Measurements from ENCODE around the gene MROH9. TPM values are rescaled to one million over a fixed set of nuclear protein-coding genes. Genes with fewer than 3 reads are reported as not detected.

MROH9 gene
- total RNA-seq, 1 donor from 2014 or later: not detected

GRCh38 chr1:170970256-170970655 is 34.9 kb downstream of the MROH9 start:
- no peak for DNase-seq (ENCODE audit: low spot score)

GRCh38 chr1:170978371-170978910 is 43.1 kb downstream of the MROH9 start:
- no peak for DNase-seq (ENCODE audit: low spot score)

DNA sequence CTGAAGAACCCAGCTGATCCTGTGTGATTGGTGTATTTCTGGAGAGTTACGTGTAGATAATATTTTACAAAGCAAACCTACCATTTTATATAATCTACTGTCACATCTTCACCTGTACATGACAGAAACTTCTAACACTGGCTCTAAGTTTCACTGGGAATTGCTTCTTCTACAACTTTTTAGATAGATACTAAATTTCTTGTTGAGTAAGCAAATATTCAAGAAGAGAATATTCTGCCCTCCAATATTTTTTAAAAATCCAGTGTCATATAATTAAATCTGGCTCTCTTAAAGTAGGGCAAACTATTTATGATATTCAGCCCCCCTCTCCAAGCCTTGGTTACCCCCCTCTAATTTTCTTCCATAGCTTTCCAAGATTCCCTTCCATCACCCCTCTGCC is 50.1 kb downstream of the MROH9 start:
- DNase-seq (ENCODE audit: low spot score): no peak

GRCh38 chr1:170986901-170987300 is 51.6 kb downstream of the MROH9 start:
- DNase-seq (ENCODE audit: low spot score): no peak

DNA sequence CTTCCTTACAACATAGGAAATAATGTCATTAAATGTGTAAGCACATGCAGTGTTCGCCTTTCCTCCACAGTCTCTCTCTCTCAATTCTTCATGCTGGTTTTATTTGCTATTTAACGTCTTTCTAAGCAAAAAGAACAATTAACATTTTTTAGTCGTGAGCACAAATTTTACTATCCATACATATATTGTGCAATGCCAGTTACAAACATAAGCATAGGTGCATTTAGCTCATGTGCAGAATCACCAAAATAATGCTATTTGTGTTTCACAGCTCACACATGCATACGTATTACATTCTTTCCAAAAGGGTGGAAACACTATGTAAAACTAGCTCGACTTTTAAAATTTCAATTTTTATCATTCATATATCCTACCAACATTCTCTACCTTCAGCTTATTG is 52.1 kb downstream of the MROH9 start:
- no peak for DNase-seq (ENCODE audit: low spot score)

GRCh38 chr1:170993151-170993550 is 57.8 kb downstream of the MROH9 start:
- no peak for DNase-seq (ENCODE audit: low spot score)

DNA sequence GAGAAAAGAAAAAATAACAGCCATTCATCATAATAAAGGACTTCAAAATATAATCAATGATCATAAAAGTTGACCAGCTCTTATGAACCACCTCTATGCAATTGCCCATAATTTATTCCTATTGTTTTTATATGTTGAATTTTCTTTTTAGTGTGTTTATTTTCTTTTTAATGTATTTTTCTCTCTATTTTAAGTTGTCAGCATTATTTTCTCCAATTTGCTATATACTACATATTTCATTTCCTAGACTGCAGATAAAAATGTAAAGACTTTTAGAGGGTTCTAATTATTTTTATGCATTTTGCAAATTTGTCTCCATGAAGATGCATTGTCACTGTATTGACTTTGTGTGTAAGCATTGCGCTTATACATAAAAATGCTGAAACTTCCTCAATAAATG is 58.4 kb downstream of the MROH9 start:
- DNase-seq (ENCODE audit: low spot score): no peak

DNA sequence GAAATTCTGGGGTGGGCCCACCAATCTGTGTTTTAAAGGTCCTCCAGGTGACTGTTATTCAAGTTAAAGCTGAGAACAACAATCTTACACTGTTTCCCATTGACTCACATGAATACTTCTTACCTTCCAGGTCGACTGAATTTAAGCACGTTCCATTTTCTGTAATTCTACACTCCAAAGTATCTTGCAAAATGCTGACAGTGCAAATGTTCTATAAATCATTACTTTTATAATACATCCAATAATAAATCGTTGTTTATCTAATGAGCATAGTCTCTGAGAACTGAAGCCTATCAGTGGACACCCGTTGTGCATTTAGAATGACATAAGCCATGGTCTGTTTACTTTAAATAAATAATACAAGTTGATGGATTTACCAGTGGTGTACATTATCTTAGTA is 79.5 kb downstream of the MROH9 start:
- no peak for DNase-seq (ENCODE audit: low spot score)

DNA sequence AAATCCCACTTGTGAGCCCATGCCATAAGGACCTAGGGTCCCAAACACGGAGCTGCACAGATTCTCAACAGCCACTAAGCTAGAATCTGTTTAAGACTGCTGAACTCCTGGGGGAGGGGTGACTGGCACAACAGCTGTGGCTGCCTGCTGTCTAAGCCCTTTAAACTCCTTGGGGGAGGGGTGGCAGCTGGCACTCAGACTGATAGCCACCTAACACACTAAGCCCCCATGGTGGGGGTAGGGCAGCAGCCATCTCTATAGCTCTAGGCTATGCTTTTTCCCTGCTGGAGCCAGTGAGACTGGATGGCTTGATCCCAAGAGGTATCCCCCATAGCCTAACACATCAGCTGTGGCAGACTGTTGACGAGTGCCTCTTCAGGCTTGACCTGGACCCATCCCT is 82.1 kb downstream of the MROH9 start:
- DNase-seq (ENCODE audit: low spot score): no peak

DNA sequence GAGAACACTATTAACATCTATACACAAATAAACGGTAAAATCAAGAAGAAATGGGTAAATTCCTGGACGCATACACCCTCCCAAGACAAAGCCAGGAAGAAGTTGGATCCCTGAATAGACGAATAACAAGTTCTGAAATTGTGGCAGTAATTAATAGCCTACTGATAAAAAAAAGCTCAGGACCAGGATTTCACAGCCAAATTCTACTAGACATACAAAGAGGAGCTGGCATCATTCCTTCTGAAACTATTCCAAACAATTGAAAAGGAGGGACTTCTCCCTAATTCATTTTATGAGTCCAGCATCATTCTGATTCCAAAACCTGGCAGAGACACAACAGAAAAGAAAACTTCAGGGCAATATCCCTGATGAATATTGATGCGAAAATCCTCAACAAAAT is 84.6 kb downstream of the MROH9 start:
- DNase-seq (ENCODE audit: low spot score): no peak

DNA sequence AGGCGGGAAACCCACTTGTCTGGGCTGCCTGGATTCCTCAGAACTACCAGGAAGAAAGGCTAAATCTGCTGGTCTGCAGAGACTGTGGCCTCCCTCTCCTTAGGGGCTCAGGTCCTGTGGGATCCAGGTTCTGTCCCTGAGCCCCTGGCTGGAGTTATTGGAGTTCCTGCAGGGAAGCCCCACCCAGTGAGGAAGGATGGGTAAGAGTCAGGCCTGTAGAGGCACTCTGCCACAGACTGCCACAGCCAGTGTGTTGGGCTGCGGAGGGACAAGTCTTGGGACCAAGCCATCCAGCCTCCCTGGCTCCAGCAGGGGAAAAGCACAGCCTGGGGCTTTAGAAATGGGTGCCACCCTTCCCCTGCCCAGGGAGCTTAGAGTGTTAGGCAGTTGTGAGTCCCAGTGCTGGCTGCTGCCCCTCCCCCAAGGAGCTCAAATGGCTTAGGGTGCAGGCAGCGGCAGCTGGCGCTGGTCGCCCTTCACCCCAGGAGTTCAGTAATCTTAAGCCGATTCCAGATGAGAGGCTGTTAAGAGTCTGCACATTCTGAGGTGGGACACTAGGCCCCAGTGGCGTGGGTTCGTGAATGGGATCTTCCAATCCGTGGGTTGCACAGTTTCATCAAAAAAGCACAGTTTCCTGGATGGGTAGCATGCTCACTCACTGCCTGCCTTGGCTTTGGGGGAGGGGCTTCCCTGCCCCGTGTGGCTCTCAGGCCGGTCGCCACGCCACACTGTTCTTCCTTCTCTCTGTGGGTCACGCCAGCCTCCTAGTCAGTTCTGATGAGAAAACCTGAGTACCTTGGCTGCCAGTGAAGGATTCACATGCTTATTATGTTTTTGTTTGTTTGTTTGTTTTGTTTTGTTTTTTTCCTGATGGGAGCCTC is 97.7 kb downstream of the MROH9 start:
- DNase-seq (ENCODE audit: low spot score): no peak

DNA sequence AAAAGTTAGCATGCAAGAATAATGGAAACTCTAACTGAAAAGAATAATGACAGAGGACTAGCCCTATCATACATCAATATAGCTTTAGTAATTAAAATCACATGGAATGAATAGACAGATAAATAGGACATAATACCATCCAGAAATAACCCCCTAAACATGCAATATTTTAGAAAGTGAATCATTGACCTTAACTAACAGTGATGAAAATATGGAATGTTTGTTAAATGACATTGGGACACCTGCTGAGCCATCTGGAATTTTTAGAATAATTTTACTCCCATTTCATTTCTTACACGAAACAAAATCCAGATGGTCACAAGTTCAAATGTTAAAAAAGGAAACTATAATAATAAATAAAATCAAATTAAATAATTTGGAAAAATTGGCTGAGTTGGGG is 102.3 kb downstream of the MROH9 start:
- no peak for DNase-seq (ENCODE audit: low spot score)

GRCh38 chr1:171038284-171038683 is 103.0 kb downstream of the MROH9 start:
- no peak for DNase-seq (ENCODE audit: low spot score)

- no peak for DNase-seq (ENCODE audit: low spot score)
These were observed 112.7 kb downstream of the MROH9 start for GRCh38 chr1:171048014-171048413.

- DNase-seq (ENCODE audit: low spot score): no peak
These were observed 117.6 kb downstream of the MROH9 start for GRCh38 chr1:171052977-171053376.

GRCh38 chr1:171055966-171056643 is 120.8 kb downstream of the MROH9 start:
- no peak for DNase-seq (ENCODE audit: low spot score)

DNA sequence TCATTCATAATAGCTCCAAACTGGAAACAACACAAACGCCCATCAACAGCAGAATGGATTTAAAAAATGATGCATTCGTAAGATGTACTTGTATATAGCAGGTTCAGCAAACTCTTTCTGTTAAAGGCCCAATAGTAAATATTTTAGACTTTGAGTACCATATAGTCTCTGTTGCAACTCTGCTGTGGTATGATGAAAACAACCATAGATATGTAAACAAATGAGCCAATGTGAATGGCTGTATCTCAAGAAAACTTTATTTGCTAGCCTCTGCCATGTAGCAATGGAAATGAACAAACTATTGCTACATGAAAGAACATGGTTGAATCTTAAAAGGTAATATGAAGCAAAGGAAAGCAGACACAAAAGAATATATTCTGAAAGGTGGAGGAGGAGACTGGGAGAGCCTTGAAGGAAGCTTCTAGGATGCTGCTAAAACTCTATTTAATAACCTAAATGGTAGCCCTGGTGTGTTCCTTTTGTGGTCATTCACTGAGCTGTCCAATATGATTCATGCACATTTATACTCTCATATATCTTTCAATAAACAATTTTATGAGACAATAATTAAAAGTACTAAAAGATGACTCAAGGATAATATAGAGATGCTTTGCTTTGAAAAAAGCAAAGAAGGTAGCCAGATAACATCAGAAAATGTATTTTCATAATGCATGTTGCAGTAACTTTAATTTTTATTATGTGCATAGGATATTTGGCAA is 126.2 kb downstream of the MROH9 start:
- no peak for DNase-seq (ENCODE audit: low spot score)

DNA sequence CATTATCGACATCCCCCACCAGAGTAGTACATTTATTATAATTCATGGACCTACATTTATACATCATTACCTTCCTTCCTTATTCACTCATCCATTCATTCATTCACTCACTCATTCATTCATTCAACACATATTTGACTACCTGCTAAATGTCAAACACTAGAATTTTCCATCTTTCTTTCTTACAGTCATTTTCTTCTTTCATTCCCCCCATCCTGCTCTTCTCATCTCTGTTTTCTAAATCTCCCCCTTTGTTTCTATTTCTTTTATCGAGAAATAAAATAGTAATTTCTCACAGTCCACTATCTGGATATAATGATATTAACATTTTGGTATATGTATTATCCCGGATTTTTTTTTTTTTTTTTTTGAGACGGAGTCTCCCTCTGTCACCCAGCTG is 127.6 kb downstream of the MROH9 start:
- no peak for DNase-seq (ENCODE audit: low spot score)

GRCh38 chr1:171075041-171075440 is 139.7 kb downstream of the MROH9 start:
- no peak for DNase-seq (ENCODE audit: low spot score)

DNA sequence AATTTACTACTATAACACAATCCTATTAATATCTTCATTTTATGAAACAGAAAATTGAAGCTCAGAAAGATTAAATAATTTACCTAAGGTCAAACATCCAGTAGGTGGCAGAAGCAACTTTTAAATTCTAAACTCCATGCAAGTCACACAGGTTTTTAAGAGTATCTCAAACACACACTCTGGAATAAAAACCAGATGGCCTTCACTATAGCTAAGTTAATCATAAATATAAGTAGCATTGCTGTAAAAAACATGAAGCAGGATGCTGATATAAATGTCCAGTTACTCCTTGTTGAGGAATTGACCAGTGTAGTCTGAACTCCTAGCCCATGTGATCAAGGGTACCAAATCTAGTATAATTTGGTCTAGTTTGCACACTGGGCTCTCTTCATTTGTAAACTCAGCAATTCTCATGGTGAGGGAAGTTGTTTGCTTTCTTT is 146.0 kb downstream of the MROH9 start:
- DNase-seq (ENCODE audit: low spot score): no peak

GRCh38 chr1:171081763-171082201 is 146.4 kb downstream of the MROH9 start:
- no peak for DNase-seq (ENCODE audit: low spot score)

DNA sequence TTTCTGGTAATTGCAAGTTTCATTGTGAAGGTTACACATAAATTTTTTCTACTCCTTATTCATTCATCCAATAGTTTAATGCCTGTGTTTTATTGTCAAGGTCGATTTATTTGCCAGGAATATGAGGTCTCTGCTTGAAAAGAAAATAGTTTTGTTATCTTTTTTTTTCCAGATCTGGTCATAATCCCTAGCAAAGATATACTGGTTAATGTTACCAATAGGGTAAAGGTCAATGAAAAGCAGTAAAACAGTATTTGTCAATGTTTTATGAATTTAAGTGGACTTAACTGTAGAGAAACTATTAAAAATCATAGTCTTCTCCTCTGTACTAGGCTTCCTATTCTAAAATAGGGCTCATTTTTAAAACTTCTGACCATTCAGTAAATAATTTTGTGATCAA is 147.3 kb downstream of the MROH9 start:
- DNase-seq (ENCODE audit: low spot score): no peak

Measured in mucosa of gallbladder (tissue), 1 donor.